ENCODE data around the gene ZNF385D.
"Not testable (repeated sequence)": the region's sequence is repeated elsewhere in the genome, so short reads cannot be mapped to it uniquely, and the experiment has no call there.

ZNF385D gene

GRCh38 chr3:21500834-21501233 is 250.2 kb downstream of the ZNF385D start:
- Histone ChIP-seq H3K27me3 (replicated peaks; ENCODE audit: control insufficient read depth, insufficient read depth, low read length) (no peaks in the 10 kb centered on the region), H3K36me3 (ENCODE audit: control insufficient read depth, insufficient read depth, low read length) (no peaks in the 10 kb centered on the region), H3K4me3 (replicated peaks; ENCODE audit: low read depth, low read length) (no peak overlapping the region)
- no peak for DNase-seq (ENCODE audit: extremely low read depth, insufficient read length)
- TF ChIP-seq CTCF (IDR thresholded peaks at IDR 0.05; ENCODE audit: insufficient read depth, low read length, poor library complexity, severe bottlenecking) = no peak

- not testable (repeated sequence) for H3K36me3 ChIP-seq (ENCODE audit: control insufficient read depth, insufficient read depth, low read length); DNase-seq (ENCODE audit: extremely low read depth, insufficient read length); H3K27me3 ChIP-seq (replicated peaks; ENCODE audit: control insufficient read depth, insufficient read depth, low read length)
These were observed 260.3 kb downstream of the ZNF385D start for GRCh38 chr3:21490671-21491070.

GRCh38 chr3:21487520-21487919 is 263.5 kb downstream of the ZNF385D start:
- H3K27me3 ChIP-seq (replicated peaks; ENCODE audit: control insufficient read depth, insufficient read depth, low read length) = no peaks in the 10 kb centered on the region
- no peak for TF ChIP-seq CTCF (IDR thresholded peaks at IDR 0.05; ENCODE audit: insufficient read depth, low read length, poor library complexity, severe bottlenecking)
- no peak for DNase-seq (ENCODE audit: extremely low read depth, insufficient read length)
- no peaks in the 10 kb centered on the region for H3K36me3 ChIP-seq (ENCODE audit: control insufficient read depth, insufficient read depth, low read length)
- no peak overlapping the region for H3K4me3 ChIP-seq (replicated peaks; ENCODE audit: low read depth, low read length)

More at GRCh38 chr3:21490671-21491070, 260.3 kb downstream of the ZNF385D start:
- H3K4me3 ChIP-seq (replicated peaks; ENCODE audit: low read depth, low read length) = not testable (repeated sequence)

GRCh38 chr3:21486024-21486935 is 264.7 kb downstream of the ZNF385D start:
- not testable (repeated sequence) for H3K4me3 ChIP-seq (replicated peaks; ENCODE audit: low read depth, low read length); H3K27me3 ChIP-seq (replicated peaks; ENCODE audit: control insufficient read depth, insufficient read depth, low read length); DNase-seq (ENCODE audit: extremely low read depth, insufficient read length); H3K36me3 ChIP-seq (ENCODE audit: control insufficient read depth, insufficient read depth, low read length)

DNA sequence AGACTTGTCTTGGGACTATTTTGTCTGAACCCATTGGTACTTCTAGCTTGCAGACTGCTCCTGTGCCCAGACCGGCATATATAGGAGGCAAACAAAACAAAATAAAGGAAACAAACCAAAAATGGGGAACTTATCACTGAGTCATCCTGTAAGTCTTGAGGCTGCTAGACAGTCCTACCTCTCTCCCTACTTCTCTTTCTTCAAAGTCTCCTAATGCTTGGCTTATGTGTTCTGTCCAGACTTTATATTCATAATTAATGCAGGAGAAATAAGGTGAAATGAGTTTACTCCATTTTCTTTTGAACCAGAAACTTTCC is 266.2 kb downstream of the ZNF385D start:
- TF ChIP-seq CTCF (IDR thresholded peaks at IDR 0.05; ENCODE audit: insufficient read depth, low read length, poor library complexity, severe bottlenecking) = no peak
- no peak for DNase-seq (ENCODE audit: extremely low read depth, insufficient read length)
- H3K4me3 ChIP-seq (replicated peaks; ENCODE audit: low read depth, low read length) = no peak overlapping the region
- no peaks in the 10 kb centered on the region for H3K36me3 ChIP-seq (ENCODE audit: control insufficient read depth, insufficient read depth, low read length)
- no peaks in the 10 kb centered on the region for H3K27me3 ChIP-seq (replicated peaks; ENCODE audit: control insufficient read depth, insufficient read depth, low read length)

DNA sequence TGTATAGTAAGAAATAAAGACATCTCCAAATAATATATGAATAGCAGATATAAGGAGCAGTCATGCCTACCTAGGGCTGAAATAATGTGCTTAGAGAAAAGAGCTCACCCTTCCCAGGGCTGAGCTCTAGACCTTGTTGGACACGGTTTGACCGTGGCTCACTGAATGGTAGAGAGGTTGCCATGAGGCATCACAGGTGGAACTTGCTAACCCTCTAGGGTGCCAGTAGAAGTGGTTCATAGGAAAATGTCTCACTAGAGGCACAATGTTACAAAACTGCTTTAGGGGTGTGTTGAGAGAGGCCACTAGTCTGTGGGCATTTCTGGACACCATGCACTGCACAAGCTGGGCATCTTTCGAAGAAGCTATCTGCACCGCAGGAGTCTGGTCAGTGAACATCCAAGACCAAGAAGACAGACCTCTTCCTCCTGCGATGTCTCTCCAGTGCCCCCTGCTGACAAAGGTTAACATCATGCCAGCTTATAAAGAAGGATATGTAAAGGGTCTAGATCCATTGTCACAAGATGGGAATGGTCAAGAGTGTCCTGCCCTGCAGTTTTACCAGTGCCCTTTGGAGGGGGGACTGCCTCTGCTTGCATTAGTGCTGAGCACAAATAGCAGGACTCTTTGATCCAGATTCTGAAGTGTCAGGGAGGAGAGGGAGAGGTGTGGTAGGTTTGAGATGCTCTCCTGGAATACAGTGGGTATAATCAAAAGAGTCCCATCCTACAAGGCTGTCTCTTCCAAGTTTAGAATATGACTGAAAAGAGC is 266.8 kb downstream of the ZNF385D start:
- no peak overlapping the region for H3K4me3 ChIP-seq (replicated peaks; ENCODE audit: low read depth, low read length)
- H3K36me3 ChIP-seq (ENCODE audit: control insufficient read depth, insufficient read depth, low read length) = no peaks in the 10 kb centered on the region
- no peaks in the 10 kb centered on the region for H3K27me3 ChIP-seq (replicated peaks; ENCODE audit: control insufficient read depth, insufficient read depth, low read length)
- DNase-seq (ENCODE audit: extremely low read depth, insufficient read length) = no peak
- TF ChIP-seq CTCF (IDR thresholded peaks at IDR 0.05; ENCODE audit: insufficient read depth, low read length, poor library complexity, severe bottlenecking) = peak; percentile 59

Measured in GM06990 (cell line).